ENCODE measurements around the gene RNPS1. TPM values are rescaled to one million over a fixed set of nuclear protein-coding genes. Genes with fewer than 3 reads are reported as not detected.

The RNPS1 gene
- polyA plus RNA-seq, 1 experiment = 129 TPM

DNA sequence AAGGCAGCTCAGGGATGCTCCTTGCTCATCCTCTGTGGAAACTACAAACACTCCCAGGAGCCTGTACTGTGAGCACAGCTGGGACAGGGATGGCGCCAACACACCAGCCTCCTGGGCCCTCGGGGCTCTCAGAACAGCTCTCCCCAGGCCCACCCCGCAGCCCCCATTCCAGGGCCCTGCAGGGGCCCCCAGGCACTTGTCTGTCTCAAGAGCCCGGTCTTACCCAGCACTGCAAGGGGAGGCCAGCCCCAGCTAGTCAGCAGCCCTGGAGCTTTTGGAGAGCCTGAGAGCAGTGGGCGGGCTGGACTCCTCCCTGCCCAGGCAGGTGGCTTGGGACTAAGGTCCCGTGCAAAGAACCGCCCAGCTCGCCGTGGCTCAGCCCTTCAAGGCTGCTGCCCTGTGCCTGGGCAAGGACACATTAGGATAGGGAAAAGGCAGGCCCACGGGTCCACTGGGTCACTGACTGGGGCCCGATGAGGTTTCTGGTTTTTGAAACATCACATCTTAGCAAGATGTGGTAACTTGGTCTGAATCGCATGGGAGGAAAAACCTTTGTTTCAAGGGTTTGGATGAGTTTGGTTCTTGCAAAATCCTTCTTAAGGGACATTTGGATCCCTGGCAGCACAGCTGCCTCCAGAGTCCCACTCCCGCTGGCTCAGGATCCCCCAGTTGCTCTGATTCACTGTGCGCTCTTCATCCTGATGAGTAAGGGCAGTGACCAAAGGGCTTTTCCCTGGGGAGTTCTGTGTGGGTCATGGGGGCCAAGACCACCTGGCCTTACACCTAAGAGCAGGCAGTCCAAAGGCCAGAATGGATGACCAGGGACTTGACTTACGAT, 28.9 kb downstream of the RNPS1 start:
- TF ChIP-seq, protein P1, sequence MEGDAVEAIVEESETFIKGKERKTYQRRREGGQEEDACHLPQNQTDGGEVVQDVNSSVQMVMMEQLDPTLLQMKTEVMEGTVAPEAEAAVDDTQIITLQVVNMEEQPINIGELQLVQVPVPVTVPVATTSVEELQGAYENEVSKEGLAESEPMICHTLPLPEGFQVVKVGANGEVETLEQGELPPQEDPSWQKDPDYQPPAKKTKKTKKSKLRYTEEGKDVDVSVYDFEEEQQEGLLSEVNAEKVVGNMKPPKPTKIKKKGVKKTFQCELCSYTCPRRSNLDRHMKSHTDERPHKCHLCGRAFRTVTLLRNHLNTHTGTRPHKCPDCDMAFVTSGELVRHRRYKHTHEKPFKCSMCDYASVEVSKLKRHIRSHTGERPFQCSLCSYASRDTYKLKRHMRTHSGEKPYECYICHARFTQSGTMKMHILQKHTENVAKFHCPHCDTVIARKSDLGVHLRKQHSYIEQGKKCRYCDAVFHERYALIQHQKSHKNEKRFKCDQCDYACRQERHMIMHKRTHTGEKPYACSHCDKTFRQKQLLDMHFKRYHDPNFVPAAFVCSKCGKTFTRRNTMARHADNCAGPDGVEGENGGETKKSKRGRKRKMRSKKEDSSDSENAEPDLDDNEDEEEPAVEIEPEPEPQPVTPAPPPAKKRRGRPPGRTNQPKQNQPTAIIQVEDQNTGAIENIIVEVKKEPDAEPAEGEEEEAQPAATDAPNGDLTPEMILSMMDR (IDR thresholded peaks at IDR 0.05; ENCODE audit: insufficient read depth, low read depth, low read length) = no peak
- ChIA-PET CTCF (interaction anchor here (0.8 to 0.9 kb wide), 2 partner anchors 11 to 13 kb away, joined by 3 read pairs; partner anchors contain the start of gene ECI1), POLR2A (no interaction called here)
- H3K4me3 ChIP-seq (ENCODE audit: low read depth, low read length) = no peak overlapping the region
- H3K36me3 ChIP-seq (ENCODE audit: control insufficient read depth, insufficient read depth, low read length) = peaks cover 16% of the 10 kb centered on the region
- DNase-seq (ENCODE audit: low read depth) = no peak
- no peaks in the 10 kb centered on the region for H3K27me3 ChIP-seq (ENCODE audit: control insufficient read depth, insufficient read depth, low read length)

- H3K36me3 ChIP-seq (ENCODE audit: control insufficient read depth, insufficient read depth, low read length) = peaks cover 20% of the 10 kb centered on the region
- no peak overlapping the region for H3K4me3 ChIP-seq (ENCODE audit: low read depth, low read length)
- TF ChIP-seq, protein P1 (IDR thresholded peaks at IDR 0.05; ENCODE audit: insufficient read depth, low read depth, low read length) = no peak
- H3K27me3 ChIP-seq (ENCODE audit: control insufficient read depth, insufficient read depth, low read length) = no peaks in the 10 kb centered on the region
- CTCF ChIA-PET = interaction anchor here (0.8 to 0.9 kb wide), 2 partner anchors 12 to 13 kb away, joined by 3 read pairs; partner anchors contain the start of gene ECI1
- DNase-seq (ENCODE audit: low read depth) = no peak
- POLR2A ChIA-PET = no interaction called here
Observed at GRCh38 chr16:2238150-2238837, 29.6 kb downstream of the RNPS1 start.

DNA sequence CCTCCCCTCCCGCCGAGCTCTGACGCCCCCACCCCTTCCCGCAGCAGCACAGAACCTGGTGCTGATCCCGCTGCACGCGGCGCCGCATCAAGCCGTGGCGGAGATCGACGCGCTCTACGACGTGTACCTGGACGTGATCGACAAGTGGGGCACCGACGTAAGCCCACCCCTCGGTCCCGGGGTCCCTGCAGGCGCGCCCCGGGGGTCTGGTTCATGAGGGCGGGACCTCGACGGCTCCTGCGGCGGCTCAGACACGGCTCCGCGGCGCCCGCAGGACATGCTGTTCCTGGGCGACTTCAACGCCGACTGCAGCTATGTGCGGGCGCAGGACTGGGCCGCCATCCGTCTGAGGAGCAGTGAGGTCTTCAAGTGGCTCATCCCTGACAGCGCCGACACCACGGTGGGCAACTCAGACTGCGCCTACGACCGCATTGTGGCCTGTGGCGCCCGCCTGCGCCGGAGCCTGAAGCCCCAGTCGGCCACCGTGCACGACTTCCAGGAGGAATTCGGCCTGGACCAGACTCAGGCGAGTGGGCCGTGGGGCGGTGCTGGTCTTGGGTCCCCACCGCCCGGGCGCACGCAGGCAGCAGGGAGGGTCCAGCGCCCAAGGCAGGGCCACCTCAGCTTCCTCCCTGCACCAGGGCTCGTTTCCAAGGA, 30.3 kb downstream of the RNPS1 start:
- CTCF ChIA-PET = no interaction called here
- Histone ChIP-seq H3K36me3 (ENCODE audit: control insufficient read depth, insufficient read depth, low read length) (peaks cover 23% of the 10 kb centered on the region), H3K27me3 (ENCODE audit: control insufficient read depth, insufficient read depth, low read length) (no peaks in the 10 kb centered on the region), H3K4me3 (ENCODE audit: low read depth, low read length) (no peak overlapping the region)
- TF ChIP-seq, protein P1 (IDR thresholded peaks at IDR 0.05; ENCODE audit: insufficient read depth, low read depth, low read length) = no peak
- no peak for DNase-seq (ENCODE audit: low read depth)
- POLR2A ChIA-PET = no interaction called here

- Histone ChIP-seq H3K4me3 (ENCODE audit: low read depth, low read length) (no peak overlapping the region), H3K36me3 (ENCODE audit: control insufficient read depth, insufficient read depth, low read length) (peaks cover 25% of the 10 kb centered on the region), H3K27me3 (ENCODE audit: control insufficient read depth, insufficient read depth, low read length) (no peaks in the 10 kb centered on the region)
- no peak for DNase-seq (ENCODE audit: low read depth)
- ChIA-PET CTCF (no interaction called here), POLR2A (no interaction called here)
- TF ChIP-seq, protein P1 (IDR thresholded peaks at IDR 0.05; ENCODE audit: insufficient read depth, low read depth, low read length) = no peak
Observed at GRCh38 chr16:2237102-2237482, 30.8 kb downstream of the RNPS1 start.

All from BJ (cell line).